ACC112 (cell line): ENCODE data around the gene KLHL28.

Source experiments
- H2AFZ ChIP-seq: fragments of 200-600 bp; sonication (generic); one replicate; pipeline ENCODE4 v1.6.0; 2017; ENCODE audit warnings: antibody characterized with exemption, low read length; ENCODE audit not compliant: unreplicated experiment
- H3K27ac ChIP-seq: fragments of 200-600 bp; sonication (generic); 2 replicates; pipeline ENCODE4 v1.5.1; 2014; ENCODE audit warnings: low read depth, mild to moderate bottlenecking, antibody characterized with exemption, low read length, moderate library complexity
- H3K27me3 ChIP-seq: fragments of 200-600 bp; sonication (generic); 2 replicates; pipeline ENCODE4 v1.6.1; 2014; ENCODE audit warnings: mild to moderate bottlenecking, antibody characterized with exemption, low read length, moderate library complexity, mixed read lengths; ENCODE audit not compliant: insufficient read depth
- H3K36me3 ChIP-seq: fragments of 200-600 bp; sonication (generic); 2 replicates; pipeline ENCODE4 v1.6.1; 2016; ENCODE audit warnings: mild to moderate bottlenecking, antibody characterized with exemption, low read length, moderate library complexity, mixed read lengths; ENCODE audit not compliant: insufficient read depth
- H3K4me1 ChIP-seq: fragments of 200-600 bp; sonication (generic); one replicate; pipeline ENCODE4 v1.6.1; 2016; ENCODE audit warnings: low read length, mixed read lengths; ENCODE audit not compliant: insufficient read depth, unreplicated experiment, control insufficient read depth
- H3K4me3 ChIP-seq: fragments of 200-600 bp; sonication (generic); 2 replicates; pipeline ENCODE4 v1.5.1; 2014; ENCODE audit warnings: mild to moderate bottlenecking, low read depth, low read length
- H3K79me2 ChIP-seq: fragments of 200-600 bp; sonication (generic); one replicate; pipeline ENCODE4 v1.6.0; 2016; ENCODE audit warnings: low read length; ENCODE audit not compliant: control insufficient read depth, unreplicated experiment, insufficient read depth

The KLHL28 gene

GRCh38 chr14:44880791-44881190 lies 81.0 kb downstream of the KLHL28 start:
- Histone ChIP-seq H3K27me3 (peaks cover 13% of the 10 kb centered on the region; the same call in 1 of the 2 replicates), H3K4me1 (no peaks in the 10 kb centered on the region), H2AFZ (no peak overlapping the region), H3K79me2 (no peaks in the 10 kb centered on the region), H3K36me3 (no peaks in the 10 kb centered on the region), H3K27ac (no peak overlapping the region), H3K4me3 (no peak overlapping the region)
